Caco-2 (cell line): ENCODE results near the gene SMAD2. TPM values are rescaled to one million over a fixed set of nuclear protein-coding genes. Genes with fewer than 3 reads are reported as not detected.

Source experiments
- BruUV-seq: library from RNA; stranded (reverse); fragments of 400-500 nt; replicated peaks from 2 replicates; lab custom pipeline; 2021; lab: Mats Ljungman, UMichigan
- CTCF ChIA-PET: fragments of 300-600 bp; sonication (Branson Sonifier 250); formaldehyde crosslinking; loops from one replicate; lab custom pipeline; 2022; ENCODE audit warnings: antibody characterized with exemption; lab: Charles Lee
- POLR2A ChIA-PET: fragments of 300-600 bp; sonication (Branson Sonifier 250); formaldehyde crosslinking; loops from one replicate; lab custom pipeline; 2022; ENCODE audit warnings: antibody characterized with exemption; lab: Charles Lee
- DNase-seq, 2 experiments: peaks; one replicate each; pipeline versions ENCODE4 v3.0.0 to v3.0.0-alpha.2; 2020 to 2022
- H3K27me3 ChIP-seq: replicated peaks from 2 replicates; pipeline ENCODE4 v1.6.0; 2011; ENCODE audit warnings: low read length; ENCODE audit not compliant: control insufficient read depth, insufficient read depth
- H3K36me3 ChIP-seq: 2 replicates; pipeline ENCODE4 v1.5.1; 2011; ENCODE audit warnings: low read length; ENCODE audit not compliant: control insufficient read depth, insufficient read depth
- H3K4me1 ChIP-seq: fragments of 250-450 bp; sonication (Bioruptor Pico); 2 replicates; pipeline ENCODE4 v1.5.1; 2020; ENCODE audit warnings: mild to moderate bottlenecking
- H3K4me3 ChIP-seq: 2 replicates; pipeline ENCODE4 v1.5.1; 2011; ENCODE audit warnings: low read depth, mild to moderate bottlenecking, control low read depth, low read length
- H3K9me3 ChIP-seq: fragments of 250-450 bp; sonication (Bioruptor Pico); 2 replicates; pipeline ENCODE4 v1.5.1; 2020; ENCODE audit warnings: mild to moderate bottlenecking, moderate library complexity
- H3K27ac Mint-ChIP-seq: one replicate; pipeline ENCODE4 v1.8.0; 2022; ENCODE audit warnings: mixed read lengths; ENCODE audit not compliant: unreplicated experiment
- H3K27me3 Mint-ChIP-seq: one replicate; pipeline ENCODE4 v1.8.0; 2022; ENCODE audit warnings: mixed read lengths; ENCODE audit not compliant: insufficient read depth, unreplicated experiment
- H3K36me3 Mint-ChIP-seq: one replicate; pipeline ENCODE4 v1.8.0; 2022; ENCODE audit warnings: mild to moderate bottlenecking, mixed read lengths; ENCODE audit not compliant: insufficient read depth, unreplicated experiment
- H3K4me1 Mint-ChIP-seq: one replicate; pipeline ENCODE4 v1.8.0; 2022; ENCODE audit warnings: low read depth, mixed read lengths; ENCODE audit not compliant: unreplicated experiment
- H3K4me3 Mint-ChIP-seq: one replicate; pipeline ENCODE4 v1.8.0; 2022; ENCODE audit warnings: mild to moderate bottlenecking, moderate library complexity, mixed read lengths; ENCODE audit not compliant: unreplicated experiment
- H3K9me3 Mint-ChIP-seq: one replicate; pipeline ENCODE4 v1.8.0; 2022; ENCODE audit warnings: mixed read lengths; ENCODE audit not compliant: unreplicated experiment
- intact Hi-C: fragments of 100-400 bp; cut with micrococcal nuclease; formaldehyde crosslinking; loops from one replicate; pipeline ENCODE4 v1.10.0; 2022; ENCODE audit not compliant: unreplicated experiment
- total RNA-seq: library from RNA; stranded (reverse); gene quantifications from 2 replicates; pipeline ENCODE4 v1.2.3, GENCODE V29; 2022
- TF ChIP-seq, protein P1 (sequence below), 2 experiments: fragments of 200-600 bp in 1 of 2; IDR thresholded peaks; 1 replicate in 1 of 2; 2 replicates in 1 of 2; pipeline versions ENCODE4 v1.5.1 to v1.8.0; 2011 to 2022; ENCODE audit warnings: antibody characterized with exemption in 1 of 2, control low read depth in 1 of 2, inconsistent platforms in 1 of 2, low read depth in 1 of 2, low read length in 1 of 2, mild to moderate bottlenecking in 1 of 2, moderate library complexity in 1 of 2; ENCODE audit not compliant: insufficient read depth in 1 of 2, severe bottlenecking in 1 of 2, unreplicated experiment in 1 of 2

Gene SMAD2
- total RNA-seq, 1 experiment from 2014 or later: 53.5 TPM

DNA sequence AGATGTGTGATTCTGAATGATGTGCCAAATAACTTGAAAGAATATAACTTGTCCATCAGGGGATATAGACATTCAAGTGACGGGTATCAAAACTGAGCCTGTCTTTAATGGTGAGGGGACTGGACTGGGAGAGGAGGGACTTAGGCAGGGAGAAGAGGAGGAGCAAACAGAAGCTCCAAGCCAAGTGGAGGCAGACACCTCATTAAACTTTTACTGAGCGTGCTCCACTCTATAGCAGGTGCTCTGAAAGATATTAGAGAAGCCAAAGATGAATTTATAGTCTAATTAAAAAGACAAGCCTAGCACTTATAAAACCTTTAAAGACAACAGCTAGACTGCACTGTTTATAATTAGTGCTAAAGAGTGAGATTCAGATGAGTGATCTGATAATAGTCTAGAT, 47.7 kb upstream of the SMAD2 start:
- DNase-seq: no peak
- no peaks in the 10 kb centered on the region for H3K4me1 ChIP-seq
- H3K4me3 ChIP-seq: no peak overlapping the region
- H3K27me3 ChIP-seq: no peaks in the 10 kb centered on the region
- TF ChIP-seq, protein P1, sequence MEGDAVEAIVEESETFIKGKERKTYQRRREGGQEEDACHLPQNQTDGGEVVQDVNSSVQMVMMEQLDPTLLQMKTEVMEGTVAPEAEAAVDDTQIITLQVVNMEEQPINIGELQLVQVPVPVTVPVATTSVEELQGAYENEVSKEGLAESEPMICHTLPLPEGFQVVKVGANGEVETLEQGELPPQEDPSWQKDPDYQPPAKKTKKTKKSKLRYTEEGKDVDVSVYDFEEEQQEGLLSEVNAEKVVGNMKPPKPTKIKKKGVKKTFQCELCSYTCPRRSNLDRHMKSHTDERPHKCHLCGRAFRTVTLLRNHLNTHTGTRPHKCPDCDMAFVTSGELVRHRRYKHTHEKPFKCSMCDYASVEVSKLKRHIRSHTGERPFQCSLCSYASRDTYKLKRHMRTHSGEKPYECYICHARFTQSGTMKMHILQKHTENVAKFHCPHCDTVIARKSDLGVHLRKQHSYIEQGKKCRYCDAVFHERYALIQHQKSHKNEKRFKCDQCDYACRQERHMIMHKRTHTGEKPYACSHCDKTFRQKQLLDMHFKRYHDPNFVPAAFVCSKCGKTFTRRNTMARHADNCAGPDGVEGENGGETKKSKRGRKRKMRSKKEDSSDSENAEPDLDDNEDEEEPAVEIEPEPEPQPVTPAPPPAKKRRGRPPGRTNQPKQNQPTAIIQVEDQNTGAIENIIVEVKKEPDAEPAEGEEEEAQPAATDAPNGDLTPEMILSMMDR (IDR thresholded peaks at IDR 0.05; ENCODE audit: insufficient read depth in 1 of 2, low read depth in 1 of 2, low read length in 1 of 2, severe bottlenecking in 1 of 2, unreplicated experiment in 1 of 2): no peak
- POLR2A ChIA-PET: no interaction called here
- intact Hi-C loops: no loop called here
- CTCF ChIA-PET: no interaction called here
- H3K36me3 Mint-ChIP-seq: peaks cover 5% of the 10 kb centered on the region
- H3K27ac Mint-ChIP-seq: no peak overlapping the region
- peaks cover 6% of the 10 kb centered on the region for H3K4me1 Mint-ChIP-seq
- no peak overlapping the region for H3K4me3 Mint-ChIP-seq
- H3K36me3 ChIP-seq: no peaks in the 10 kb centered on the region
- H3K9me3 ChIP-seq: no peaks in the 10 kb centered on the region
- BruUV-seq: no TSS peak
- H3K9me3 Mint-ChIP-seq: no peaks in the 10 kb centered on the region
- H3K27me3 Mint-ChIP-seq: no peaks in the 10 kb centered on the region

DNA sequence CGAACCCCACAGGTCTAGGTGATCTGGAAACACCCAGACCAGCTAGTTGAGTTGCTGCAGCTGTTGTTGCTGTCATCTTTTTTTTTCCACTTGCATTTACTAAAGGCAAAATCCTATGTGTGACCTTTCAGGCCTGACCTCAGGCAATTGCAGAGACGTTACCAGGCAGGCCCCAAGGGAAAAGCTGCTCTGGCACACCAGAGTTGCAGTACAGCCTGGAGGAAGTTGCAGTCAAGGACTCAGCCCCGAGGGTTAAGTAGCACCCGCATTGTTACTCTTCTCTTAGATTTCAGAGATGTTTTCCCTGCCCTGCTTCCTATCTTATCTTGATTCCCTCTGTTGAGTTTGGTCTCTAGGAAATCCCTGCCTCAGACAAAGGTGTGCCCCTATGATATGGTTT, 45.2 kb upstream of the SMAD2 start:
- ChIA-PET CTCF (no interaction called here), POLR2A (no interaction called here)
- H3K27ac Mint-ChIP-seq: no peak overlapping the region
- H3K4me1 Mint-ChIP-seq: peaks cover 13% of the 10 kb centered on the region
- no peak overlapping the region for H3K4me3 Mint-ChIP-seq
- no peaks in the 10 kb centered on the region for H3K9me3 ChIP-seq
- intact Hi-C loops: no loop called here
- H3K9me3 Mint-ChIP-seq: no peaks in the 10 kb centered on the region
- no peak for DNase-seq
- BruUV-seq: no TSS peak
- TF ChIP-seq, protein P1 (IDR thresholded peaks at IDR 0.05; ENCODE audit: insufficient read depth in 1 of 2, low read depth in 1 of 2, low read length in 1 of 2, severe bottlenecking in 1 of 2, unreplicated experiment in 1 of 2): no peak
- H3K36me3 Mint-ChIP-seq: peaks cover 5% of the 10 kb centered on the region
- no peaks in the 10 kb centered on the region for H3K27me3 Mint-ChIP-seq
- H3K4me3 ChIP-seq: no peak overlapping the region
- H3K4me1 ChIP-seq: no peaks in the 10 kb centered on the region
- H3K27me3 ChIP-seq: no peaks in the 10 kb centered on the region
- no peaks in the 10 kb centered on the region for H3K36me3 ChIP-seq

DNA sequence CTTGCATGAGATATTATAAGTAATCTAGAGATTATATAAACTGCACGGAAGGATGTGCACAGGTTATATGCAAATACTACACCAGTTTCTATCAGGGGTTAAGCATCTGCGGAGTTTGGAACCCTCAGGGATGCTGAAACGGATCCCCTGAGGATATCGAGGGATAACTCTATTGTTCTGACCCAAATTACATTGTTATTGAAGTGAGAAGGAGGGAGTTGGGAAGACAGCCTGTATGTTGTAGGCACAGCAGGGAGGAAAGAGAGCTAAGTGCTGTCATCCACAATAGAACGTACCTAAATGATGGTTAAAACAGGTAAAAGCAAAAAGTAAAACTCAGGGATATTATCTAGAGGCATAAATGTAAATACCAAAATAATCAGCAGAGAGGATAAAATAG, 44.6 kb upstream of the SMAD2 start:
- TF ChIP-seq, protein P1 (IDR thresholded peaks at IDR 0.05; ENCODE audit: insufficient read depth in 1 of 2, low read depth in 1 of 2, low read length in 1 of 2, severe bottlenecking in 1 of 2, unreplicated experiment in 1 of 2): no peak
- H3K4me3 ChIP-seq: no peak overlapping the region

More for the DNA sequence above, 44.6 kb upstream of the SMAD2 start:
- Histone ChIP-seq H3K9me3 (no peaks in the 10 kb centered on the region), H3K4me1 (no peaks in the 10 kb centered on the region), H3K36me3 (no peaks in the 10 kb centered on the region), H3K27me3 (no peaks in the 10 kb centered on the region)
- Mint-ChIP-seq H3K36me3 (peaks cover 5% of the 10 kb centered on the region), H3K27me3 (no peaks in the 10 kb centered on the region), H3K27ac (no peak overlapping the region), H3K4me1 (peaks cover 13% of the 10 kb centered on the region), H3K4me3 (no peak overlapping the region), H3K9me3 (no peaks in the 10 kb centered on the region)
- DNase-seq: no peak
- intact Hi-C loops: no loop called here
- CTCF ChIA-PET: no interaction called here
- no TSS peak for BruUV-seq
- POLR2A ChIA-PET: no interaction called here
